ENCODE data around the gene BZW2.

The BZW2 gene

GRCh38 chr7:16694806-16695205, 48.8 kb downstream of the BZW2 start:
- TF ChIP-seq CTCF (conservative IDR thresholded peaks at IDR 0.05; ENCODE audit: control insufficient read depth, insufficient read depth, low read depth, low read length), result no peak
- no peak overlapping the region for H3K4me3 ChIP-seq (ENCODE audit: control insufficient read depth, low read depth, low read length)
- no peak for DNase-seq (ENCODE audit: low read depth)

GRCh38 chr7:16695621-16696237, 49.7 kb downstream of the BZW2 start:
- H3K4me3 ChIP-seq (ENCODE audit: control insufficient read depth, low read depth, low read length), result no peak overlapping the region
- TF ChIP-seq CTCF (conservative IDR thresholded peaks at IDR 0.05; ENCODE audit: control insufficient read depth, insufficient read depth, low read depth, low read length), result peak; percentile 49
- DNase-seq (ENCODE audit: low read depth), result peak; percentile 76

- DNase-seq (ENCODE audit: low read depth), result no peak
- H3K4me3 ChIP-seq (ENCODE audit: control insufficient read depth, low read depth, low read length), result no peak overlapping the region
- no peak for TF ChIP-seq CTCF (conservative IDR thresholded peaks at IDR 0.05; ENCODE audit: control insufficient read depth, insufficient read depth, low read depth, low read length)
These were observed 51.7 kb downstream of the BZW2 start for GRCh38 chr7:16697507-16698199.

- no peak for TF ChIP-seq CTCF (conservative IDR thresholded peaks at IDR 0.05; ENCODE audit: control insufficient read depth, insufficient read depth, low read depth, low read length)
- DNase-seq (ENCODE audit: low read depth), result no peak
- H3K4me3 ChIP-seq (ENCODE audit: control insufficient read depth, low read depth, low read length), result no peak overlapping the region
These were observed 52.4 kb downstream of the BZW2 start for GRCh38 chr7:16698200-16698905.

- no peak for DNase-seq (ENCODE audit: low read depth)
- H3K4me3 ChIP-seq (ENCODE audit: control insufficient read depth, low read depth, low read length), result no peak overlapping the region
- TF ChIP-seq CTCF (conservative IDR thresholded peaks at IDR 0.05; ENCODE audit: control insufficient read depth, insufficient read depth, low read depth, low read length), result no peak
These were observed 56.5 kb downstream of the BZW2 start for GRCh38 chr7:16702441-16702840.

- peak; percentile 46 for DNase-seq (ENCODE audit: low read depth)
- no peak for TF ChIP-seq CTCF (conservative IDR thresholded peaks at IDR 0.05; ENCODE audit: control insufficient read depth, insufficient read depth, low read depth, low read length)
- H3K4me3 ChIP-seq (ENCODE audit: control insufficient read depth, low read depth, low read length), result no peak overlapping the region
These were observed 62.5 kb downstream of the BZW2 start for GRCh38 chr7:16708511-16708910.

Measured in fibroblast of mammary gland (primary cell).